DMS79 (cell line): ENCODE results near the gene PIGZ.
"Not testable (repeated sequence)": the region's sequence is repeated elsewhere in the genome, so short reads cannot be mapped to it uniquely, and the experiment has no call there.

ENCODE experiments used
- DNase-seq: peaks from one replicate; lab custom pipeline; 2025; lab: John Stamatoyannopoulos, UW

PIGZ gene

GRCh38 chr3:196948442-196949284 lies 20.0 kb downstream of the PIGZ start:
- no peak for DNase-seq

- DNase-seq: no peak
Measured at GRCh38 chr3:196947860-196948441, 20.7 kb downstream of the PIGZ start.

GRCh38 chr3:196947136-196947859 lies 21.3 kb downstream of the PIGZ start:
- DNase-seq: no peak

GRCh38 chr3:196944037-196944790 lies 24.4 kb downstream of the PIGZ start:
- not testable (repeated sequence) for DNase-seq

- DNase-seq: no peak
Measured at GRCh38 chr3:196942915-196943277, 25.7 kb downstream of the PIGZ start.

- peak; percentile 99 for DNase-seq
Measured at GRCh38 chr3:196942226-196942914, 26.3 kb downstream of the PIGZ start, which contains the start of gene NCBP2. Gene NCBP2 (minus strand): TSS chr3:196942528. CDS start chr3:196942503, 25 bp downstream.

GRCh38 chr3:196941729-196942225 lies 26.9 kb downstream of the PIGZ start:
- peak; percentile 76 for DNase-seq

GRCh38 chr3:196938576-196938975 lies 30.1 kb downstream of the PIGZ start:
- DNase-seq: no peak

GRCh38 chr3:196938124-196938523 lies 30.5 kb downstream of the PIGZ start:
- no peak for DNase-seq

- no peak for DNase-seq
Measured at GRCh38 chr3:196936288-196936687, 32.3 kb downstream of the PIGZ start.

- no peak for DNase-seq
Measured at GRCh38 chr3:196932600-196932999, 36.0 kb downstream of the PIGZ start.

GRCh38 chr3:196931828-196932587 lies 36.6 kb downstream of the PIGZ start:
- no peak for DNase-seq

GRCh38 chr3:196931157-196931556 lies 37.5 kb downstream of the PIGZ start:
- no peak for DNase-seq

GRCh38 chr3:196927571-196928453 lies 40.8 kb downstream of the PIGZ start:
- no peak for DNase-seq

- no peak for DNase-seq
Measured at GRCh38 chr3:196920733-196921132, 47.9 kb downstream of the PIGZ start.

- DNase-seq: no peak
Measured at GRCh38 chr3:196918968-196919367, 49.7 kb downstream of the PIGZ start.

- DNase-seq: no peak
Measured at GRCh38 chr3:196916995-196917394, 51.6 kb downstream of the PIGZ start.

- DNase-seq: no peak
Measured at GRCh38 chr3:196916221-196916620, 52.4 kb downstream of the PIGZ start.

GRCh38 chr3:196915375-196915774 lies 53.3 kb downstream of the PIGZ start:
- no peak for DNase-seq

- no peak for DNase-seq
Measured at GRCh38 chr3:196914866-196915265, 53.8 kb downstream of the PIGZ start.
